Parathyroid adenoma (tissue), 2 donors: ENCODE results near the gene TSPAN3.

Source experiments
- H2AFZ ChIP-seq: fragments of 300-600 bp; sonication (generic); one replicate; pipeline ENCODE4 v1.7.0; 2017; ENCODE audit warnings: antibody characterized with exemption, mild to moderate bottlenecking
- H3K27ac ChIP-seq: fragments of 300-600 bp; sonication (generic); one replicate; pipeline ENCODE4 v1.7.0; 2017
- H3K27me3 ChIP-seq: fragments of 300-600 bp; sonication (generic); one replicate; pipeline ENCODE4 v1.7.0; 2017; ENCODE audit warnings: low read length; ENCODE audit not compliant: control insufficient read depth, insufficient read depth
- H3K36me3 ChIP-seq: fragments of 300-600 bp; sonication (generic); one replicate; pipeline ENCODE4 v1.7.0; 2017; ENCODE audit warnings: low read length; ENCODE audit not compliant: control insufficient read depth, insufficient read depth
- H3K4me1 ChIP-seq: fragments of 300-600 bp; sonication (generic); one replicate; pipeline ENCODE4 v1.7.0; 2017; ENCODE audit warnings: control low read depth
- H3K4me2 ChIP-seq: fragments of 300-600 bp; sonication (generic); one replicate; pipeline ENCODE4 v1.7.0; 2017; ENCODE audit warnings: low read length
- H3K4me3 ChIP-seq: fragments of 300-600 bp; sonication (generic); one replicate; pipeline ENCODE4 v1.7.0; 2017; ENCODE audit warnings: low read depth, low read length
- H3K79me2 ChIP-seq: fragments of 300-600 bp; sonication (generic); one replicate; pipeline ENCODE4 v1.7.0; 2017; ENCODE audit warnings: control low read depth
- H3K9ac ChIP-seq: fragments of 300-600 bp; sonication (generic); one replicate; pipeline ENCODE4 v1.7.0; 2017; ENCODE audit warnings: mild to moderate bottlenecking
- H3K9me3 ChIP-seq: fragments of 300-600 bp; sonication (generic); one replicate; pipeline ENCODE4 v1.7.0; 2017; ENCODE audit warnings: low read length; ENCODE audit not compliant: control insufficient read depth
- TF ChIP-seq, protein P1 (sequence below): fragments of 300-600 bp; sonication (generic); IDR thresholded peaks from one replicate; pipeline ENCODE4 v1.7.0; 2017; ENCODE audit warnings: antibody characterized with exemption, mild to moderate bottlenecking
- donor health status: primary hyperparathyroidism.

Gene TSPAN3

DNA sequence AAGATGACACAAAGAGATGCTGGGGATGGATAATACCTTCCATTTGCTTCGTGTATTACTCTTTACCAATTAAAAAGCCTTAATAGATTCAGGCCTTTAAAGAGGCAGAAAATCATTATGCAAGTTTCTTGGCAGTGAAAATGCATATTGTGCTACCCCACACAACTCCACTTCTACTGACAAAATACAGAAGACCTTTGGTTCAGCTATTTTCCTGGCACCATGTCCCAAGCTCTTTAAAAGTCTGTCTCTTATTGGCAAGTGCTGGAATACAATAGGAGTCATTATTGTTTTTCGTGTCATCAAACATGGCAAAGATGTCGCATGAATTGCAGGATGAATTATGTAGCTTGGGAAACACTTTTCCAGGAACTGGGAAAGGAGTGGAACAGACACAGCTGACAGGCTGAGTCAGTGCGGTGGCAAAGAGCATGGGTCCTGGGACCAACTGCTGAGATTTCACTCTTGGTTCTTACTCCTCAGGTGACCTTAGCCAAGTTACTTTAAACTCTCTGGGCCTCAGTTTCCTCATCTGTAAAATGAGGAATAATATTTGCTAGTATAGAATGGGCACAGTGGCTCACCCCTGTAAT, 5.5 kb upstream of the TSPAN3 start:
- peaks cover under 1% of the 10 kb centered on the region for H3K4me1 ChIP-seq
- no peaks in the 10 kb centered on the region for H3K79me2 ChIP-seq
- H3K36me3 ChIP-seq, result no peaks in the 10 kb centered on the region
- no peak overlapping the region for H3K27ac ChIP-seq
- no peaks in the 10 kb centered on the region for H3K9me3 ChIP-seq
- H2AFZ ChIP-seq, result no peak overlapping the region
- no peak overlapping the region for H3K4me2 ChIP-seq
- no peak overlapping the region for H3K9ac ChIP-seq
- TF ChIP-seq, protein P1, sequence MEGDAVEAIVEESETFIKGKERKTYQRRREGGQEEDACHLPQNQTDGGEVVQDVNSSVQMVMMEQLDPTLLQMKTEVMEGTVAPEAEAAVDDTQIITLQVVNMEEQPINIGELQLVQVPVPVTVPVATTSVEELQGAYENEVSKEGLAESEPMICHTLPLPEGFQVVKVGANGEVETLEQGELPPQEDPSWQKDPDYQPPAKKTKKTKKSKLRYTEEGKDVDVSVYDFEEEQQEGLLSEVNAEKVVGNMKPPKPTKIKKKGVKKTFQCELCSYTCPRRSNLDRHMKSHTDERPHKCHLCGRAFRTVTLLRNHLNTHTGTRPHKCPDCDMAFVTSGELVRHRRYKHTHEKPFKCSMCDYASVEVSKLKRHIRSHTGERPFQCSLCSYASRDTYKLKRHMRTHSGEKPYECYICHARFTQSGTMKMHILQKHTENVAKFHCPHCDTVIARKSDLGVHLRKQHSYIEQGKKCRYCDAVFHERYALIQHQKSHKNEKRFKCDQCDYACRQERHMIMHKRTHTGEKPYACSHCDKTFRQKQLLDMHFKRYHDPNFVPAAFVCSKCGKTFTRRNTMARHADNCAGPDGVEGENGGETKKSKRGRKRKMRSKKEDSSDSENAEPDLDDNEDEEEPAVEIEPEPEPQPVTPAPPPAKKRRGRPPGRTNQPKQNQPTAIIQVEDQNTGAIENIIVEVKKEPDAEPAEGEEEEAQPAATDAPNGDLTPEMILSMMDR, result no peak
- H3K4me3 ChIP-seq, result no peak overlapping the region
- H3K27me3 ChIP-seq, result no peaks in the 10 kb centered on the region

DNA sequence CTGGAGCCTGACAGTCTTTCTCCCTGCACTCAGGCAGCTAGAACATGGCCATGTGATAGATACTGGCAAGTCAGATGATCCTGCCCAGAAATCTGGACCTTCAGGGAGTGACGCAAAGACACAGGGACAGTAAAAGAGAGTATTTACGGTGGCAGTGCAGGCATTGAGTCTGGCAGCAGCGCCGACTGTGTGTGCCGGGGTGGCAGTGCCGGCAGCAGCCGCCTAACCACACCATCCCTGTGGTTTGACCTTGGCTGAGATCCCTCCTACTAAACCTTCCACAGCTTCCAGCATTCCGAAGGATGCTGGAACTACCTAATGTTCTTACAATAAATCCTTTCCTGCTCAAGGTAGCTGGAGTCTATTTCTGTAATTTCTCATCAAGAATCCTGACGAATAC, 4.6 kb upstream of the TSPAN3 start:
- Histone ChIP-seq H3K9me3 (no peaks in the 10 kb centered on the region), H3K4me2 (no peak overlapping the region), H3K4me1 (peaks cover 4% of the 10 kb centered on the region), H3K9ac (no peak overlapping the region), H3K27ac (no peak overlapping the region), H3K4me3 (no peak overlapping the region), H3K79me2 (no peaks in the 10 kb centered on the region), H3K36me3 (no peaks in the 10 kb centered on the region), H2AFZ (no peak overlapping the region), H3K27me3 (no peaks in the 10 kb centered on the region)
- TF ChIP-seq, protein P1, result no peak

DNA sequence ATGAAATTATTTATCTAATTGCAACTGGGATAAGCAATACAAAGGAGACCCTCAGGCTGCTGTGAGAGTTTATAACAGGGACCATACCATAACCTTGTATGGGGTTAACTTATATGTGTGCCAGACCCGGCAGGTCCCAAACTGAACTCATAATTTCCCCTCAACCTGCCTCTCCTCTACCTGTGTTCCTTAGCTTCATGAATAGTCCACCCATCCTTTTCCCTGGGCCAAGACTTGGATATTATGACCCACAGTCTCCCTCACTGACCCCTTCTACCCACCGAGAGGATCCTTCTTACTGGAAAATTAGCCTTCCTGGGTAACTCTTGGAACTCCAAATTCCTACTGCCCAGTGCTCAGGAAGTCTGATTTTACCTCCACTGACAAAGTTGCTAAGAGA, 3.4 kb upstream of the TSPAN3 start:
- TF ChIP-seq, protein P1, result no peak
- no peak overlapping the region for H3K27ac ChIP-seq
- no peaks in the 10 kb centered on the region for H3K9me3 ChIP-seq
- no peaks in the 10 kb centered on the region for H3K27me3 ChIP-seq
- peaks cover 4% of the 10 kb centered on the region for H3K4me1 ChIP-seq
- no peak overlapping the region for H3K4me2 ChIP-seq
- H2AFZ ChIP-seq, result no peak overlapping the region
- no peak overlapping the region for H3K9ac ChIP-seq
- H3K79me2 ChIP-seq, result peaks cover 3% of the 10 kb centered on the region
- no peaks in the 10 kb centered on the region for H3K36me3 ChIP-seq
- no peak overlapping the region for H3K4me3 ChIP-seq

DNA sequence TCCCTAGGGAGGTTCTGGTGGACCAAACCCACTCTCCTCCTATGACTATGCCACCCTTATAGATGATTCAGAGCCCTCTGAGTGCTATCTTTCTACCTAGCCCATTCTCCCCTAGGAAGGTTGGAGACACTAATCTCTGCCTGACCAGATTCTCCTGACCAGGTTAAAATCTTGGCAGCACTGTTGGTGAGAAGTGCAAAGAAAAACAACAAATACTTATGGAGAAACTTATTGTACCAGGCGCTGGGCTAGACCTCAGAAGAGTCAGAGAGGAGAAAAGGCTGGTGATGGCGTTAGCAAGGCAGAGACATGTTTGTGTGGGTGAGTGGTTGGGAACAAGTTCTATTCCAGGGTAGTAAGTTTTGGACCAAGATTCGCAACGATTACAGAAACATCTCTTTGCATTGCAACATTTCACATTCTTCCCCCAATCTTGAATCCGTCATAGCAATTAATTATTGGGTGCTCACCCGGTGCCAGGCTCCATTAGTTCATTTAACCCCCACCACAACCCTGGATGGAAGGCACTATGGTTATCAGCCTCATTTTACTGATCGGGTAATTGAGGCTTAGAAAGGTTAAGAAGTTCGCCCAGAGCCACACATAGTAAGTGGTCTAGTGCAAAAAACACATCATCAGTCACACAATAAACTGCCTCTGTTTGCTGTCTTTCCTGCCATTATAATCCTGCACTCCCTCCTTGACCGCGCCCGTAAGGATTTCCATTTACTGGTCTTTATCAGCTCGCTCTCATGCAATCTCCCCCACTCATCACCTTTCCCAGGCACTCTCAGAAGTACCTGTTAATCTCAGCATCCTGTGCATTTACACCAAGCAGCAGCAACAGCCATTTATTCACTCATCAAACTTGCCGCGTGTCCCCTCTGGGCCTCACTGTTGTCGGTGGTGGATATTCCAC, 655 bp upstream of the TSPAN3 start:
- Histone ChIP-seq H3K4me3 (peak overlapping the region; percentile 69), H3K27me3 (no peaks in the 10 kb centered on the region), H2AFZ (peak overlapping the region; percentile 96), H3K9me3 (no peaks in the 10 kb centered on the region), H3K4me2 (peak overlapping the region; percentile 64), H3K27ac (peak overlapping the region; percentile 83), H3K36me3 (no peaks in the 10 kb centered on the region), H3K4me1 (peaks cover 4% of the 10 kb centered on the region), H3K79me2 (peaks cover 15% of the 10 kb centered on the region), H3K9ac (no peak overlapping the region)
- TF ChIP-seq, protein P1, result no peak
